ENCODE results near the gene DTNB.

DTNB gene

GRCh38 chr2:25460261-25460905 lies 213.0 kb downstream of the DTNB start:
- no peak overlapping the region for H2AFZ ChIP-seq (ENCODE audit: low read depth, low read length)

GRCh38 chr2:25454824-25455611 lies 218.4 kb downstream of the DTNB start:
- no peak overlapping the region for H2AFZ ChIP-seq (ENCODE audit: low read depth, low read length)
- H3K4me1 ChIP-seq (ENCODE audit: insufficient read depth, low read length), result no peaks in the 10 kb centered on the region
- H3K9me3 ChIP-seq (ENCODE audit: low read length), result no peaks in the 10 kb centered on the region
- no peaks in the 10 kb centered on the region for H3K36me3 ChIP-seq (ENCODE audit: insufficient read depth, low read length)
- no peaks in the 10 kb centered on the region for H3K27me3 ChIP-seq (ENCODE audit: insufficient read depth, low read length)
- no peak overlapping the region for H3K4me3 ChIP-seq (ENCODE audit: low read length)

More at GRCh38 chr2:25460261-25460905, 213.0 kb downstream of the DTNB start:
- H3K4me1 ChIP-seq (ENCODE audit: insufficient read depth, low read length), result no peaks in the 10 kb centered on the region
- no peaks in the 10 kb centered on the region for H3K36me3 ChIP-seq (ENCODE audit: insufficient read depth, low read length)
- no peak overlapping the region for H3K4me3 ChIP-seq (ENCODE audit: low read length)
- no peaks in the 10 kb centered on the region for H3K9me3 ChIP-seq (ENCODE audit: low read length)
- no peaks in the 10 kb centered on the region for H3K27me3 ChIP-seq (ENCODE audit: insufficient read depth, low read length)

GRCh38 chr2:25453199-25453905 lies 220.0 kb downstream of the DTNB start:
- no peak overlapping the region for H3K4me3 ChIP-seq (ENCODE audit: low read length)
- H3K9me3 ChIP-seq (ENCODE audit: low read length), result no peaks in the 10 kb centered on the region
- peaks cover 2% of the 10 kb centered on the region for H3K36me3 ChIP-seq (ENCODE audit: insufficient read depth, low read length)
- no peaks in the 10 kb centered on the region for H3K4me1 ChIP-seq (ENCODE audit: insufficient read depth, low read length)
- no peaks in the 10 kb centered on the region for H3K27me3 ChIP-seq (ENCODE audit: insufficient read depth, low read length)
- no peak overlapping the region for H2AFZ ChIP-seq (ENCODE audit: low read depth, low read length)

GRCh38 chr2:25448808-25449207 lies 224.6 kb downstream of the DTNB start:
- H3K36me3 ChIP-seq (ENCODE audit: insufficient read depth, low read length), result peaks cover 2% of the 10 kb centered on the region
- H3K27me3 ChIP-seq (ENCODE audit: insufficient read depth, low read length), result no peaks in the 10 kb centered on the region
- no peak overlapping the region for H3K4me3 ChIP-seq (ENCODE audit: low read length)
- no peak overlapping the region for H2AFZ ChIP-seq (ENCODE audit: low read depth, low read length)
- no peaks in the 10 kb centered on the region for H3K9me3 ChIP-seq (ENCODE audit: low read length)
- H3K4me1 ChIP-seq (ENCODE audit: insufficient read depth, low read length), result no peaks in the 10 kb centered on the region

GRCh38 chr2:25447018-25447417 lies 226.4 kb downstream of the DTNB start:
- Histone ChIP-seq H3K9me3 (ENCODE audit: low read length) (no peaks in the 10 kb centered on the region), H3K27me3 (ENCODE audit: insufficient read depth, low read length) (no peaks in the 10 kb centered on the region), H3K36me3 (ENCODE audit: insufficient read depth, low read length) (peaks cover 2% of the 10 kb centered on the region), H3K4me3 (ENCODE audit: low read length) (no peak overlapping the region), H2AFZ (ENCODE audit: low read depth, low read length) (no peak overlapping the region), H3K4me1 (ENCODE audit: insufficient read depth, low read length) (no peaks in the 10 kb centered on the region)

- Histone ChIP-seq H2AFZ (ENCODE audit: low read depth, low read length) (no peak overlapping the region), H3K4me3 (ENCODE audit: low read length) (no peak overlapping the region), H3K4me1 (ENCODE audit: insufficient read depth, low read length) (no peaks in the 10 kb centered on the region), H3K27me3 (ENCODE audit: insufficient read depth, low read length) (no peaks in the 10 kb centered on the region), H3K36me3 (ENCODE audit: insufficient read depth, low read length) (peaks cover 2% of the 10 kb centered on the region), H3K9me3 (ENCODE audit: low read length) (no peaks in the 10 kb centered on the region)
These were observed 227.3 kb downstream of the DTNB start for GRCh38 chr2:25446122-25446521.

GRCh38 chr2:25445464-25445863 lies 227.9 kb downstream of the DTNB start:
- Histone ChIP-seq H3K4me3 (ENCODE audit: low read length) (no peak overlapping the region), H3K9me3 (ENCODE audit: low read length) (no peaks in the 10 kb centered on the region), H3K36me3 (ENCODE audit: insufficient read depth, low read length) (peaks cover 2% of the 10 kb centered on the region), H3K4me1 (ENCODE audit: insufficient read depth, low read length) (no peaks in the 10 kb centered on the region), H3K27me3 (ENCODE audit: insufficient read depth, low read length) (no peaks in the 10 kb centered on the region), H2AFZ (ENCODE audit: low read depth, low read length) (no peak overlapping the region)

- no peaks in the 10 kb centered on the region for H3K27me3 ChIP-seq (ENCODE audit: insufficient read depth, low read length)
- H2AFZ ChIP-seq (ENCODE audit: low read depth, low read length), result no peak overlapping the region
- H3K36me3 ChIP-seq (ENCODE audit: insufficient read depth, low read length), result peaks cover 2% of the 10 kb centered on the region
- H3K4me3 ChIP-seq (ENCODE audit: low read length), result no peak overlapping the region
- H3K9me3 ChIP-seq (ENCODE audit: low read length), result no peaks in the 10 kb centered on the region
- H3K4me1 ChIP-seq (ENCODE audit: insufficient read depth, low read length), result no peaks in the 10 kb centered on the region
These were observed 228.6 kb downstream of the DTNB start for GRCh38 chr2:25444608-25445270.

- Histone ChIP-seq H3K4me3 (ENCODE audit: low read length) (no peak overlapping the region), H2AFZ (ENCODE audit: low read depth, low read length) (no peak overlapping the region), H3K4me1 (ENCODE audit: insufficient read depth, low read length) (no peaks in the 10 kb centered on the region), H3K27me3 (ENCODE audit: insufficient read depth, low read length) (no peaks in the 10 kb centered on the region), H3K36me3 (ENCODE audit: insufficient read depth, low read length) (no peaks in the 10 kb centered on the region), H3K9me3 (ENCODE audit: low read length) (no peaks in the 10 kb centered on the region)
These were observed 229.6 kb downstream of the DTNB start for GRCh38 chr2:25443766-25444165.

GRCh38 chr2:25441353-25441752 lies 232.0 kb downstream of the DTNB start:
- Histone ChIP-seq H3K36me3 (ENCODE audit: insufficient read depth, low read length) (no peaks in the 10 kb centered on the region), H3K4me3 (ENCODE audit: low read length) (no peak overlapping the region), H3K4me1 (ENCODE audit: insufficient read depth, low read length) (no peaks in the 10 kb centered on the region), H3K9me3 (ENCODE audit: low read length) (peaks cover under 1% of the 10 kb centered on the region), H2AFZ (ENCODE audit: low read depth, low read length) (no peak overlapping the region), H3K27me3 (ENCODE audit: insufficient read depth, low read length) (no peaks in the 10 kb centered on the region)

GRCh38 chr2:25438793-25439192 lies 234.6 kb downstream of the DTNB start:
- Histone ChIP-seq H3K4me3 (ENCODE audit: low read length) (no peak overlapping the region), H3K36me3 (ENCODE audit: insufficient read depth, low read length) (peaks cover 5% of the 10 kb centered on the region), H3K27me3 (ENCODE audit: insufficient read depth, low read length) (no peaks in the 10 kb centered on the region), H3K9me3 (ENCODE audit: low read length) (peaks cover 7% of the 10 kb centered on the region), H2AFZ (ENCODE audit: low read depth, low read length) (no peak overlapping the region), H3K4me1 (ENCODE audit: insufficient read depth, low read length) (no peaks in the 10 kb centered on the region)

GRCh38 chr2:25437881-25438662 lies 235.3 kb downstream of the DTNB start:
- Histone ChIP-seq H3K4me1 (ENCODE audit: insufficient read depth, low read length) (no peaks in the 10 kb centered on the region), H3K27me3 (ENCODE audit: insufficient read depth, low read length) (no peaks in the 10 kb centered on the region), H3K36me3 (ENCODE audit: insufficient read depth, low read length) (peaks cover 5% of the 10 kb centered on the region), H3K9me3 (ENCODE audit: low read length) (peaks cover 7% of the 10 kb centered on the region), H3K4me3 (ENCODE audit: low read length) (no peak overlapping the region), H2AFZ (ENCODE audit: low read depth, low read length) (no peak overlapping the region)
